ENCODE measurements around the gene IBSP.

- TF ChIP-seq CTCF (conservative IDR thresholded peaks at IDR 0.05) (no peak), EZH2 (IDR thresholded peaks at IDR 0.05; ENCODE audit: low read depth) (no peak)
Observed at GRCh38 chr4:87806520-87806919, 7.2 kb downstream of the IBSP start.
